Retinal pigment epithelial cell (primary cell): ENCODE data around the gene CBY1.

Source experiments
- DNase-seq: peaks from one replicate; pipeline ENCODE4 v3.0.0-alpha.2; 2010; ENCODE audit warnings: low read depth
- H3K4me3 ChIP-seq: 2 replicates; pipeline ENCODE4 v1.5.1; 2011; ENCODE audit warnings: mild to moderate bottlenecking, low read length, control low read depth, moderate library complexity
- TF ChIP-seq, protein P1 (sequence below): conservative IDR thresholded peaks from 2 replicates; pipeline ENCODE4 v1.5.1; 2011; ENCODE audit warnings: low read depth, low read length, control low read depth, inconsistent platforms

Gene CBY1

DNA sequence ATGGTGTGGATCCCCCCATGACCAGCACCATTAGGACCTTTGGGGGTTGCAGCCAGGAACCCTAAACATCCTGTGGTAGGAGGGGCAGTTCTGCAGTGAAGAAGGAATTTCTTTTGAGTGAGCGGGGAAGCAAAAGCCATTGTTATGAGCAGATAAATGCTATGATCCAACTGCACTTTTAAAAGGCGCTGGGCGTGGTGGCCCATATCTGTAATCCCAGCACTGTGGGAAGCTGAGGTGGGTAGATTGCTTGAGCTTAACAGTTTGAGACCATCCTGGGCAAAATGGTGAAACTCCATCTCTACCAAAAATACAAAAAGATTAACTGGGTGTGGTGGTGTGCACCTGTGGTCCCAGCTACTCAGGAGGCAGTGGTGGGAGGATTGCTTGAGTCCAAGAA, 19.4 kb downstream of the CBY1 start:
- TF ChIP-seq, protein P1, sequence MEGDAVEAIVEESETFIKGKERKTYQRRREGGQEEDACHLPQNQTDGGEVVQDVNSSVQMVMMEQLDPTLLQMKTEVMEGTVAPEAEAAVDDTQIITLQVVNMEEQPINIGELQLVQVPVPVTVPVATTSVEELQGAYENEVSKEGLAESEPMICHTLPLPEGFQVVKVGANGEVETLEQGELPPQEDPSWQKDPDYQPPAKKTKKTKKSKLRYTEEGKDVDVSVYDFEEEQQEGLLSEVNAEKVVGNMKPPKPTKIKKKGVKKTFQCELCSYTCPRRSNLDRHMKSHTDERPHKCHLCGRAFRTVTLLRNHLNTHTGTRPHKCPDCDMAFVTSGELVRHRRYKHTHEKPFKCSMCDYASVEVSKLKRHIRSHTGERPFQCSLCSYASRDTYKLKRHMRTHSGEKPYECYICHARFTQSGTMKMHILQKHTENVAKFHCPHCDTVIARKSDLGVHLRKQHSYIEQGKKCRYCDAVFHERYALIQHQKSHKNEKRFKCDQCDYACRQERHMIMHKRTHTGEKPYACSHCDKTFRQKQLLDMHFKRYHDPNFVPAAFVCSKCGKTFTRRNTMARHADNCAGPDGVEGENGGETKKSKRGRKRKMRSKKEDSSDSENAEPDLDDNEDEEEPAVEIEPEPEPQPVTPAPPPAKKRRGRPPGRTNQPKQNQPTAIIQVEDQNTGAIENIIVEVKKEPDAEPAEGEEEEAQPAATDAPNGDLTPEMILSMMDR, result no peak
- no peak for DNase-seq
- no peak overlapping the region for H3K4me3 ChIP-seq

DNA sequence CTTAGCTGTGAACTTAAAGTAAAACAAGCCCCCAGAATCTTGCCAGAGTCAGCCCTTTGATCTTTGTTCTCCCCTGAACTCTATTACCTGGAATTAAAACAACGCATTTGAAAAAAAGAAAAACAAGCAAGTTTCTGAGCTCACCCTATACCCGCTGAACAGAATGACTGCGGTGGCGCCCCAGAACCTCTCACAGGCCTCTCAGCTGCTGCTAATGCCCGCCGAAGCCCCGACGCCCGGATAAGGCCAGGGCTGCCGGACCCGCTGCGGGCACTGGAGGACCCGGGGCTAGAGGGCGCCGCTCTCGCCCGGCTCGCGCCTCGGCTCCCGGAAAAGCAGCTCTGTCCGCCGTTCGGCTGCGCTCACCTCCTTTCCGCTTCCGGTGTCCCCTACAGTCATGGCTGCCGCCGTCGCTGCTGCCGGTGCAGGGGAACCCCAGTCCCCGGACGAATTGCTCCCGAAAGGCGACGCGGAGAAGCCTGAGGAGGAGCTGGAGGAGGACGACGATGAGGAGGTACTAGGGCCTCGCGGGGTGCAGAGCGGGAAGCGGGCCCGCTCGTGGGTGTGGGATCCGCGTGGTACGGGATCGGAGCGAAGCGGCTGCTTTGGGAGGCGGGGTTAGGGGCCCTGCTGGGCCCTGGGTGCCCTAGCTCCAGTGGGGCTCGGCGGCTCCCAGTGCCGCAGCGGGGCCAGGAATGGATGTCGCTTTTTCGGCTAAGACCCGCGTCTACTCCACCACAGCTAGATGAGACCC, 25.3 kb downstream of the CBY1 start, which contains the start of gene TOMM22:
TSS of gene TOMM22 (plus strand) at position 376 of the 754 bp plus-strand sequence. CDS start at position 398, 22 bp downstream.
- no peak for DNase-seq
- TF ChIP-seq, protein P1, result peak; percentile 66
- H3K4me3 ChIP-seq, result peak within 1 kb of the TSS; percentile 97

DNA sequence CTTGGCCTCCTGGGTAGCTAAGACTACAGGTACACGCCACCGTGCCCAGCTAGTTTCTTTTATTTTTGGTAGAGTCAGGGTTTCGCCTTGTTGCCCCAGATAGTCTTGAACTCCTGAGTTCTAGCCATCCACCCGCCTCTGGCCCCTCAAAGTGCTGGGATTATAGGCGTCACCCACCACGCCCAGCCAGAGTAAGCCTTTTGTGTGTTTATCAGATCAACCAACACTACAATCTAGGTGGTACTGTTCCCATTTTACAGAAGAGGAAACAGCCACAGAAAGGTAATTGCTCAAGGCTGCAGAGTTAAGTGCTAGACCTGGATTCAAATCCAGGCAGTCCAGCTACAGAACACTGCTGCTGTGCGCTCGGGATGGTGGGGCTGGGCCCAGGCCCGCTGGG, 28.5 kb downstream of the CBY1 start:
- no peak overlapping the region for H3K4me3 ChIP-seq
- DNase-seq, result no peak
- TF ChIP-seq, protein P1, result no peak

DNA sequence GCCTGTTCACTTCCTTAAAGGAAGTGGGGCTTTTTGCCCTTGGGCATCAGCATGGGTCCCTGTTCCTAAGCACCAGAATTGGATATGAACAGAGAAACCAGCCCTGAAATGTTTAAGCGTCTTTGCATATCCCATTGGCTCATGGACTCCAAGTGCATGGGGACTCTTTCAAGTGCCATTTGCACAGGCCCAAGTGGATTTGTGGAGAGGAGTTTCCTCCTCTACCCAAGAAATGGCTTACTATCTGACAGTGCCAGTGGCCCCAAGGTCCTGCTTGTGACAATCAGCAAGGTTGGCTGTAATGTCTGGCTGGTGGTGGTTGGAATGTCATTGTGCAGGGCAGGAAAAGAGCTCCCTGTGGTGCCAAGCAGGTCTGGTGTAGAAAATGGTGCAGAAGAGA, 29.3 kb downstream of the CBY1 start:
- DNase-seq, result no peak
- TF ChIP-seq, protein P1, result no peak

DNA sequence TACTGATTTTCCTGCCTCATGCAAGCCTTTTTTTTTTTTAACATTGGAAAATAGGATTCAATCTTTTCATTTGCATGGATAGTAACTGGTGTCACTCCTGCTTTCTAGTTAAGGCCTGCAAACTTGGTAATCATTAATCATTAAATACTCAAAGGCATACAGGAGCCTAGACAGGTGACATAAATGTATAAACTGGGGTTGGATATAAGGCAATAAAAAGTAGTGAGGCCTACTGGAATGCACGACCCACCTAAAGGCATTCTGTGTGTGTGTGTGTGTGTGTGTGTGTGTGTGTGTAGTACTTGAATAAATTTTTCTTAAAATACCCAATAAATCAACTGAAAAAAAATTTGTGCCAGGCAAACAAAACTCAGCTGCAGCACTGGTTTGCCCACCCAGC, 33.2 kb downstream of the CBY1 start:
- no peak for DNase-seq
- TF ChIP-seq, protein P1, result no peak
- H3K4me3 ChIP-seq, result no peak overlapping the region

More for the DNA sequence above, 29.3 kb downstream of the CBY1 start:
- H3K4me3 ChIP-seq, result no peak overlapping the region

DNA sequence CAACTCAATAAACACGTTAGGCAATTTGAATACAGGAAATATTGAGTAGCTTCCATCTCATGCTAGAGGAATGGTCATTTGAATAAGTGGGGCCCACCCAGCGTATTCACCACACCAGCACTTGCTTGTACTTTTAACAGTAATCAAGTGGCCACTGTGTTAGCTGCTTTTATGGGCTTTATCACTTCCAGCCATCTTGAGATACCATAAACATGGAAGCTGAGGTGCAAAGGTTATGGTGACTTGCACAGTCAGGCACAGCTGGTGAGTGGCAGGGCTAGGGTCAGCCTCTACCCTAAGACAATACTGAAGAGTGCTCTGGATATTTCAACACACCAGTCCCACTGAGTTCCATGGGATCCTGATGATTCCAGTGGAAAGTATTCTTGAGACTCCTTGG, 37.6 kb downstream of the CBY1 start:
- no peak overlapping the region for H3K4me3 ChIP-seq
- TF ChIP-seq, protein P1, result no peak
- no peak for DNase-seq

DNA sequence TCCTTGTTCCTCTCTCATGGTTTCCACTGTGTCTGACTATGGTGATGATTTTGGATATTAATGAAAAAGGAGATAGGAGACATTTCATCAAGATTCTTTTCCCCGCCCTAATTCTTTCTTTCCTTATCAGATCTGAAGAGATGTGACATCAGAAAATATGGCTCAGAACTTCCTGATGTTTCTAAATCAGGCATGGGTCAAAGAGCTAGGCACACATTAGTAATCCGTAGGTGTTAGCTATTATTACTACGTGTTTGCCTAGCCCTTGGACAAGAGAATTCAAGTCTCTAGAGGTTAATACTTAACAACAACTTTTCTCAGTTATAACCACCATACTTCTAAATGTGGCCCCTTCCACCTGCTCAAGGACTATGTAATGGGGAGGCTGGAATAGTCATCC, 38.5 kb downstream of the CBY1 start:
- TF ChIP-seq, protein P1, result no peak
- H3K4me3 ChIP-seq, result no peak overlapping the region
- DNase-seq, result no peak
